Adrenal gland (tissue), 12 donors: ENCODE results near the gene MTMR12. TPM values are rescaled to one million over a fixed set of nuclear protein-coding genes. Genes with fewer than 3 reads are reported as not detected.

ENCODE experiments used
- DNase-seq, 7 donors: peaks; one replicate each; pipeline ENCODE4 v3.0.0-alpha.2; 2019 to 2020
- H3K27ac ChIP-seq, 5 donors: fragments of 200-600 bp; sonication (generic) in 4 of 5; 1 replicate in 3 of 5; 2 replicates in 2 of 5; pipeline versions ENCODE4 v1.5.1 to v1.8.0; 2016 to 2020; ENCODE audit warnings: mild to moderate bottlenecking in 1 of 5
- H3K27me3 ChIP-seq: fragments of 200-600 bp; 2 replicates; pipeline ENCODE4 v1.8.0; 2021
- H3K36me3 ChIP-seq, 2 donors: fragments of 200-600 bp; replicated peaks in 1 of 2; 1 replicate in 1 of 2; 2 replicates in 1 of 2; pipeline versions ENCODE4 v1.5.1 to v1.8.0; 2018 to 2022
- H3K4me1 ChIP-seq, 2 donors: fragments of 200-600 bp; replicated peaks in 1 of 2; 1 replicate in 1 of 2; 2 replicates in 1 of 2; pipeline versions ENCODE4 v1.5.1 to v1.8.0; 2018 to 2021
- H3K4me3 ChIP-seq, 4 donors: fragments of 200-600 bp; sonication (generic) in 3 of 4; one replicate each; pipeline ENCODE4 v1.5.1; 2016 to 2018
- H3K9me3 ChIP-seq, 3 donors: fragments of 200-600 bp; sonication (generic) in 1 of 3; replicated peaks in 1 of 3; 1 replicate in 2 of 3; 2 replicates in 1 of 3; pipeline versions ENCODE4 v1.5.1 to v1.8.0; 2016 to 2021
- POLR2A ChIP-seq, 2 donors: fragments of 450-650 bp; IDR thresholded peaks; one replicate each; pipeline ENCODE4 v1.6.1; 2017; ENCODE audit warnings: antibody characterized with exemption in 2 of 2, mild to moderate bottlenecking in 2 of 2, moderate library complexity in 1 of 2
- WGBS, 4 donors: extraction: QIAGEN DNeasy Blood & Tissue Kit in 2 of 4; methylation state at CpG; one replicate each; pipeline versions ENCODE4 v1.1.5 to v1.1.7; 2013 to 2017; 5-methylcytosine and 5-hydroxymethylcytosine counted together
- intact Hi-C, 2 donors: fragments of 100-400 bp; cut with DNase I; formaldehyde crosslinking; loops; one replicate each; pipeline versions ENCODE4 v1.14.1 to v1.15.0; 2022 to 2023
- polyA plus RNA-seq, 3 donors: library from polyadenylated mRNA; stranded (reverse); fragments of 200-250 nt in 2 of 3; fragments of 350-450 nt in 1 of 3; fragmentation: Illumina TruSeq in 1 of 3; extraction: RNeasy Lipid Tissue Mini Kit (QIAGEN cat#74804) in 1 of 3; gene quantifications; one replicate each; pipeline ENCODE4 v1.2.3, GENCODE V29; 2013 to 2014
- total RNA-seq, 9 donors: library from RNA; depleted of rRNA in 4 of 9; stranded (reverse); fragments of >200 nt in 4 of 9; fragments of 120-200 nt in 1 of 9; fragmentation: NEBNext Ultra II Directional in 1 of 9; extraction: Animal tissue kit (Norgen Biotek cat#: 25700) in 1 of 9; gene quantifications; one replicate each; pipeline versions ENCODE4 v1.1.0 to v1.2.4, GENCODE V29; 2013 to 2023
- TF ChIP-seq, protein P1 (sequence below), 6 experiments: fragments of 450-650 bp in 4 of 6; fragments of 200-600 bp in 2 of 6; sonication (generic) in 1 of 6; IDR thresholded peaks; 1 replicate in 5 of 6; 2 replicates in 1 of 6; pipeline versions ENCODE4 v1.5.1 to v1.8.0; 2016 to 2021; ENCODE audit warnings: antibody characterized with exemption in 6 of 6, mild to moderate bottlenecking in 2 of 6, moderate library complexity in 1 of 6
- donor health status: healthy with polysubstance abuse.
- donor health status: Bipolar disorder and iron deficiency.
- donor health status: DM: yes; HTN: yes; CAD: no.
- donor health status: DM: no; HTN: no; CAD: no.
- donor health status: DM: no; HTN: no; CAD: no.
- donor health status: DM: yes; HTN: yes; CAD: no.

Gene MTMR12
- total and polyA plus RNA-seq, 12 donors: 4.5 to 30.7 (median 22.9) TPM

DNA sequence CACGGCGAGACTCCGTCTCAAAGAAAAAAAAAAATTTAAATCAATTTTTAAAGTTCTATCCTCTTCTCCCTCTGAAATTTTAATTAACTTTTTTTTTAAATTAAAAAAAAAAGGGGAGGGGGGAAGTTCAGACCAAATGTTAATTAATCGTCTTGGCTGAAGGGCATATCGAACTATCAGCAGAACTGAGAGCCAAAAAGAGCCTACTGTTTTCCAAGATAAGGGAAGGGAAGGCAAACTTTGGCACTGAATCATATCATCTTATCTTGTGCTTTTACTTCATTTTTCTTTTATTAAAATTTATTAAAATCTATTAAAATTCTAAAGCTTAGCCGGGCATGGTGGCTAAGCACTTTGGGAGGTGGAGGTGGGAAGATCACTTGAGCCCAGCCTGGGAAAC lies 45.9 kb upstream of the MTMR12 start:
- intact Hi-C loops: no loop called here
- WGBS, 4 donors: 78 to 88% (median 83%) methylated on average over 6 of the region's 6 CpGs
- peaks cover 0 to 18% of the 10 kb centered on the region in 2 donors for H3K36me3 ChIP-seq

DNA sequence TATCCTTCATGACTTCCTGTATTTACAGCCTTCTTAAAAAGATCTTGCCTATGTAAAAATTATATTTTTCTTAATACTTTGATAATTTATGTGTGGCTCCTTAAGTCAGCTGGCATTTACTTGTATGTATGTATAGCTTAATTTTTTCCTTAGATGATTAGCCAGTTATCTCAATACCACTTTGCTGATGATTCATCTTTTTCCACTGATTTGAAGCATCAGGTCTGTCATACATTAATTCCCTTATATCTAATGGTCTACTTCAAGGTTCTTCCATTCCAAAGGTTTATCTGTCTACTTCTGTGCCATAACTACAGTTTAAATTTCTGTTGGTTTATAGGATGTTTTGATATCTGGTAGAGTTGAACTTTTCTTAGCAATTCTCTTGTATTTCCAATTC lies 44.9 kb upstream of the MTMR12 start:
- Histone ChIP-seq H3K27ac (no peak overlapping the region), H3K4me3 (no peak overlapping the region), H3K36me3 (peaks cover 0 to 9% of the 10 kb centered on the region in 2 donors), H3K4me1 (no peaks in the 10 kb centered on the region), H3K27me3 (no peaks in the 10 kb centered on the region), H3K9me3 (no peaks in the 10 kb centered on the region)
- no peak for DNase-seq
- no peak for TF ChIP-seq POLR2A (IDR thresholded peaks at IDR 0.05)
- TF ChIP-seq, protein P1, sequence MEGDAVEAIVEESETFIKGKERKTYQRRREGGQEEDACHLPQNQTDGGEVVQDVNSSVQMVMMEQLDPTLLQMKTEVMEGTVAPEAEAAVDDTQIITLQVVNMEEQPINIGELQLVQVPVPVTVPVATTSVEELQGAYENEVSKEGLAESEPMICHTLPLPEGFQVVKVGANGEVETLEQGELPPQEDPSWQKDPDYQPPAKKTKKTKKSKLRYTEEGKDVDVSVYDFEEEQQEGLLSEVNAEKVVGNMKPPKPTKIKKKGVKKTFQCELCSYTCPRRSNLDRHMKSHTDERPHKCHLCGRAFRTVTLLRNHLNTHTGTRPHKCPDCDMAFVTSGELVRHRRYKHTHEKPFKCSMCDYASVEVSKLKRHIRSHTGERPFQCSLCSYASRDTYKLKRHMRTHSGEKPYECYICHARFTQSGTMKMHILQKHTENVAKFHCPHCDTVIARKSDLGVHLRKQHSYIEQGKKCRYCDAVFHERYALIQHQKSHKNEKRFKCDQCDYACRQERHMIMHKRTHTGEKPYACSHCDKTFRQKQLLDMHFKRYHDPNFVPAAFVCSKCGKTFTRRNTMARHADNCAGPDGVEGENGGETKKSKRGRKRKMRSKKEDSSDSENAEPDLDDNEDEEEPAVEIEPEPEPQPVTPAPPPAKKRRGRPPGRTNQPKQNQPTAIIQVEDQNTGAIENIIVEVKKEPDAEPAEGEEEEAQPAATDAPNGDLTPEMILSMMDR (IDR thresholded peaks at IDR 0.05): no peak
- intact Hi-C loops: no loop called here

More for the DNA sequence above, 45.9 kb upstream of the MTMR12 start:
- Histone ChIP-seq H3K4me1 (no peaks in the 10 kb centered on the region), H3K27ac (no peak overlapping the region), H3K9me3 (no peaks in the 10 kb centered on the region), H3K4me3 (no peak overlapping the region), H3K27me3 (no peaks in the 10 kb centered on the region)
- no peak for DNase-seq
- TF ChIP-seq, protein P1 (IDR thresholded peaks at IDR 0.05): no peak
- TF ChIP-seq POLR2A (IDR thresholded peaks at IDR 0.05): no peak

DNA sequence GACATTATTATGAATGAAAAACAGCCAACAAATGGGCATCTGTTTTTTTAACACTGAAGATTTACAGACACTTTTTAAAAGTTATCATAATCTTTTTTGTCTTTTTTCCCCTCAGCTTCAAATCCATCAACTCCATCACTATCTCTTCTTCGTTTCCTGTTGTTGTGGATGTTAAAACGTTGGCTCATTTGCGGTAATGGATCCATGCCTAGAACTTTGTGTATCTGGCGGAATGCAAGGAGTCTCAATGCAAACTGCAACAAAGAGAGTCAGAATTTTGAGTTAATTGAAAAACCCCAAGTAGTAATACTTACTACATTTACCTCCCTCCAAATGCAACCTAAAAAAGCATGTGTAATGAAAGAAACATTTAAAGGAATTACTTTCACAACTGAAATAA lies 42.9 kb upstream of the MTMR12 start:
- Histone ChIP-seq H3K36me3 (peaks cover 0 to 3% of the 10 kb centered on the region in 2 donors), H3K27me3 (no peaks in the 10 kb centered on the region), H3K4me1 (no peaks in the 10 kb centered on the region), H3K27ac (no peak overlapping the region), H3K9me3 (no peaks in the 10 kb centered on the region), H3K4me3 (no peak overlapping the region)
- no peak for DNase-seq
- TF ChIP-seq POLR2A (IDR thresholded peaks at IDR 0.05): no peak
- TF ChIP-seq, protein P1 (IDR thresholded peaks at IDR 0.05): no peak
- WGBS, 4 donors: 57 to 70% (median 62%) methylated on average over 4 of the region's 4 CpGs
- intact Hi-C loops: no loop called here

DNA sequence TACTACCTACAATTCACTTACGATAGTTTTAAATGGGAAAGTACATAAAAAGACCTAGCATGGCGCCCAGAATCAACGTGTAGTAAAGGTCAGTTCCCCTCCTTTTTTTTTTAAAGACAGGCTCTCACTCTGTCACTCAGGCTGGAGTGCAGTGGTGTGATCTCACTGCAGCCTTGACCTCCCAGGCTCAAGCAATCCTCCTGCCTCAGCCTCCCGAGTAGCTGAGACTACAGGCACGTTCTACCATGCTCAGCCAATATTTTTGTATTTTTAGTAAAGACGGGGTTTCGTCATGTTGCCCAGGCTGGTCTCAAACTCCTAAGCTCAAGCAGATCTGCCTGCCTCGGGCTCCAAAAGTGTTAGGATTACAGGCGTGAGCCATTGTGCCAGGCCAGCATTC lies 40.7 kb upstream of the MTMR12 start:
- no peak for DNase-seq
- TF ChIP-seq, protein P1 (IDR thresholded peaks at IDR 0.05): no peak
- no peak for TF ChIP-seq POLR2A (IDR thresholded peaks at IDR 0.05)
- Histone ChIP-seq H3K9me3 (no peaks in the 10 kb centered on the region), H3K27me3 (no peaks in the 10 kb centered on the region), H3K27ac (no peak overlapping the region), H3K4me3 (no peak overlapping the region), H3K36me3 (no peaks in the 10 kb centered on the region), H3K4me1 (no peaks in the 10 kb centered on the region)
- WGBS, 4 donors: 89 to 92% (median 90%) methylated on average over 9 of the region's 9 CpGs
- intact Hi-C loops: no loop called here
